GM19467 (cell line): Measurements from ENCODE around the gene CREBZF.
"Not testable (repeated sequence)": the region's sequence is repeated elsewhere in the genome, so short reads cannot be mapped to it uniquely, and the experiment has no call there.

ENCODE experiments used
- ATAC-seq: cut with Tn5 transposase; IDR thresholded peaks from one replicate; pipeline ENCODE4 v1.9.1; 2021; ENCODE audit warnings: mild to moderate bottlenecking, moderate library complexity; ENCODE audit not compliant: unreplicated experiment

Gene CREBZF

GRCh38 chr11:85670949-85671663 is 6.2 kb upstream of the CREBZF start:
- not testable (repeated sequence) for ATAC-seq

DNA sequence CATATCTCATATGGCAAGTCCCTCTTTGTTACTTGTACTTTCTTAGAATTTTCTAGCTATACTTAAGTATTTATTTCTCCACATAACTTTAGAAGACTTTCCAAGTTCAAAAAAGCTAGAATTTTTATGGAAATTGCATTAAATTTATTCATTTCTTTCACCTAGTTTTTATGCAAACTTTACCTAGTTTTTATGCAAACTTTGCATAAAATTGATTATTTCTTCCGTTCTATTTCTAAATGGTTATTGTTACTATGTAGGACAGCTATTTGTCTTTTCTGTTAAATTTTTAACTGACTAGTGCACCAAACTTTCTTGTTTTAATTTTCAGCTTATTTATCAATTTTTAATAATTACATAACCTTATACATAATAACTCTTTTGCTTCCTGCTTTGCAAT is 3.2 kb upstream of the CREBZF start:
- ATAC-seq, result no peak

DNA sequence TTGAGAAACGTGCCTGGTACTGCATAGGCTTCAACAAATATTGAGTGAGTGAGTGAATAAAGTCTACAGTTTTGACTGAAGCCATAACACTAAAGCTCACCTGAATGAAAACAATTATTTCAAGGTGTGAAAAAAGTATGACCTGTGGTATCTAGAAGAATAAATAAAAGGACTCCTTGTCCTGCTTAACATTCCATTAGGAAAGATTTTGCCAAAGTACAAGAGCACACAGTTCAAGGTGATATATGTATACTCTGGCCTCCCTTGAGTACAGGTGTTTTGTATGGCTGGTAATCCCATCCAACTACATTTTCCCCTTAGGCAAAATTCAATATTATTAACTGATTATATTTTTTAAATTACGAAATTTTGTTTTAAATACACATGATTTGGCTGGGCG is 1.8 kb upstream of the CREBZF start:
- ATAC-seq, result no peak

DNA sequence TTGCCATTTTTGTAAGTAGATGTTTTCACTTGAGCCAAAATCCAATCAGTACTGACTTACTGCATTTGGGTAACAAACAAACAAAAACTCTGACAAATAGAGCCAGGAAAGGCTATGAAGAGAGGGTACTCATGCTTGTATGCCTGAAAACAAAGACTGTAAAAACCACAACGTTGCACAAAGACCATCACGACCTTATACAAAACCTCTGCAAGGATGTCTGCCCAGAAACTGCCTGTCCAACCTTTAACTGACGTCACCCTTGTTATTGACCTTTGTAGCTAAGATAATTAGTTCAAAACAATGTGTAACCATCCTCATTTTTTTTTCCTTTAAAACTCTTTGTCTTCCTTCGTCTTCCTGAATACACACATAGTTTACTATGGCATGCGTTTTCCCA is 804 bp upstream of the CREBZF start:
- no peak for ATAC-seq

DNA sequence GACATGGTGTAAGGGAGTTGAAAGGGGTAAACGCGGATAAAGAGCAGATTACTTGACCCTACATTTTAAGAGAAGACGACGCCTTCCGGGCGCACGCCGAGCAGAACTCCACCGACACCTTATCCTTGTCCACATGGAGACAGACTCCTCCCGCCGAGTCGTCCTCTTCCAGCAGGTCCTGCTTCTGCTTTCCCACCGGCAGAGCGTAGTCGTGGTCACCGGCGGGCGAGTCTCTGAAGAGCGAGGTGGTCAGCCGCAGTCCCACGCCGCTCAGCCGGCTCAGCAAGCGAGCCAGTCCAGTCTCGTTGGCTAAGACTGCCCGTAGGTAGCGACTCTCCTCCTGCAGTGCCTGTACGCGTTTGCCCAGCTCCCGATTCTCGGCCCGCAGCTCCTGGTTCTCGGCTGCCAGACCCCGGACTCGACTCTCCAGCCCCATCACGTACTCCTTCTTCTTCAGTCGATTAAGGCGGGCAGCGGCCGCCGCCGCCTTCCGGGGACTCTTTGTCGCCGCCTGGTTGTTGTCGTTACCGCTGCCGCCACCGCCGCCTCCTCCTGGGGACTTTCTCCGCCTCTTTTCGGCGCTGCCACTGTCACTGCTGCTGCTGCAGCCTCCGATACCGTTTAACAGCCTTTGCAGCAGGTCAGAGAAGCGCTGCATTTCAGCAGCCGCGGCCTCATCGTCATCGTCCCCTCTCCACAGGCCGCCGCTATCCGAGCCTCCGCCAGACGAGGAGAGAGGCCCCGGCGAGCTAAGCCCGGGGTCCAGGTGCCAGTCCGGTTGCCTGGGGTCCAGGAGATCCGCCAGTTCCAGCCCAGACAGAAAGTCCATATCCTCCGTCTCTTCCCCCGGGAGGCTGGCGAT is 945 bp downstream of the CREBZF start:
- peak; percentile 66 for ATAC-seq

DNA sequence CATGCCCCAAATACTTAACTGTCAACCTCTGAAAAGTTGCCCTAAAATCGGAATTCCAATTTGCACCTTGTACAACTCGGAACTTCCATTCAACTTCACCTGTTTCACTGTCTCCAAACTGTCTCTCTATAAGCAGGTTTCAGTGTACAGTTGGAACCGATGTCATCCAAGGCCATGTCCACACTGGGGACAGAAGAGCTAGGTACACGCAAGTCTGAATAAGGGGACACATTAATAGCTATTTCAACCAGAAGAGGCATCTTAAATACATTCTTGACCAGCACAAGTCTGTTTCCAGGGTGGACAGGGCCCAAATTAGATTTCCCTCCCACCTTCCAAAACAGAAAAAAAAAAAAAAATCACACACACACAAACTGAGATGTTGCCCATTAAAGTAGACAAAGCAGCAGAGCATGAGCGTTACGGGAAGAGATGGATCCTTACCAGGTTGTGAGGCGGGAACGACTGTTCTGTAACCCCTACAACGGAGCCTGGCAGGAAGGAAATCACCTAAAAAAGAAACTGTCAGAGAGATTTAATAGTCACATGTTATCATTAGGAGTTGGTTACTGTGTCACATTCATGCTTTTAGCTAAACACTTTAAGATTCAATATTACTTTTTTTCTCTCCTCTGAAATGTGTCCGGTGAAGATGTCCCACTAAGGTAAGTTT is 1.7 kb downstream of the CREBZF start:
- no peak for ATAC-seq

DNA sequence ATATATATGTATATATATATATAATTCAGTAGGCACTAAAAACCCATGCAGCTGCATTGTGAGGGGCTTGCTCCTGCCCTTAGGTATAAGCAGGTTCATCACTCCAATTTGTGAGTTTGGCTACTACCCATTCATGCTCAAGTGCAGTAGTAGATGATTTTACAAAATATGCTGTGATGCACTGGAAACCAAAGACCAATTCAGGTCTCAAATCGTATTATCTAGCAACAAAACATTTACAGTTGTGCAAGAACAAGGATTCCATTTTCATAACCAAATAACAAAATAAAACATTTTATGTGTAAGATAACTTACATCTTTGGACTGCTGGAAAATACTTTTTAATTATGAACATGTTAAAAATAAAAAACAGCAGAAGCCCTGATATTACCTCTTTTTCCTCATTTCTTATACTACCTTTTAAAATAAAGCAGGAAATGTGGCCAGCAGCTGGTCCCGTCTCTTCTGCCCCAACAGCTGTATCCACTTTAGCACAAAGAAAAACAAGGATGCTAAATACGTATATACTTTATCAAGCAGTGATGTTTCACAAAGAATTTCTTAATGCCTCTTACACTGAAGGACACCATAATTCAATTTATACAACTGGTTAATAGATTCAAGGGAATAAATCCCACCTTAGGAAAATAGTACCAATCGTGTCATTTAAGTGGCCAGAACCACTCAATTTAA is 2.8 kb downstream of the CREBZF start:
- no peak for ATAC-seq

GRCh38 chr11:85658180-85658579 is 6.7 kb downstream of the CREBZF start:
- ATAC-seq, result no peak

- no peak for ATAC-seq
Observed at GRCh38 chr11:85656777-85657176, 8.2 kb downstream of the CREBZF start.

- not testable (repeated sequence) for ATAC-seq
Observed at GRCh38 chr11:85654343-85654742, 10.6 kb downstream of the CREBZF start.

GRCh38 chr11:85652786-85653447 is 12.0 kb downstream of the CREBZF start:
- ATAC-seq, result no peak

DNA sequence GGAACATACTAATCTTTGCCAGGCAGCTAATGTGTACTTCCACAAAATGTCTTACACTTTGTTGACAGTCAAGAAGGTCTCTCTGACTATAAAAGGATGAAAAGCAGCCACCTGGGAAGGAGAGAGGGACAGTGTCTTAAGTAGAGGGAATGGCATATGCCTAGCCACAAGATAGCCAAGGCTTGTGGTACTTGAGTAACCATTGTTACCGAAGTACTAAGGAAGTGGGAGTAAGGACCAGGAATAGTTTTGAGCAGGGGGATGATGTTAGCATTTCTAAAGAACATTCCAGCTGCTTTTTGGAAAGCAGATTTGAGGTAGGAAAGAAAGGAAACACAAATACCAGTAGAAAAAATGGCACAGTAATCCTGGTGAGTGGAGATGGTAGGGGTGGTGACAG is 13.8 kb downstream of the CREBZF start:
- ATAC-seq, result no peak

DNA sequence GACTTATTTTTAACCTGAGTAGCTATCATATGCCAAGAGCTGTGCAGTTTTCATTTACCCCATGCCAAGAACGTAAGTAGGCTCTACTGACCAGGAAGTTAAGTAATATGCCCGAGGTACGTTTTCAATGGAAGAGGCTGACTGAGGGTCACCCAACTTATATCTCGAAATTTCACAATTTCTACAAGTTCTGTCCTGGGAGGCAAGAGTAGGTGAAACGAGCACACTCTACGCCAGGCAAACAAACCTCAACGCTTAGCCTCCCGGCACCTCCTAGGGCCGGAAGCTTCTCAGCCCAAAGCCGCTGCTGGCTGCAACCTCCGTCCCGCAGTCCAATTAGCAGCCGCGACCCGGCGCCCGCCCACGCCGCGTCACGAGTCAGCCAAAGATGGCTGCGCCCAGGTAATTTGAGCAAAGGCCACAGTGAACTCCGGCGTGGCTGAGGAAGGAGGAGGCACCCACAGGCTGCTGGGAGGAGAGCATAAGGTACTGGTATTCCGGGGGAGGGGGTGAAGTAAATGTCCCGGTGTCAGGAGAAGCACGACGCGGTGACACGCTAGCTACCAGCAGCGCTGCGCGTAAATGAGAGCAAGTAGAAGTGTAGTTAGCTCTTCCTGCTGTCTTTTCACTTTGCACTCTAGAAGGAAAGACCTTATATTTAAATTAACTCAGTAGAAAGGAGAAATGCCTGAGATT is 17.2 kb downstream of the CREBZF start, which contains the start of gene TMEM126A:
Gene TMEM126A, plus strand, starts transcription at position 364 of the 696 bp plus-strand sequence. CDS start 2,289 bp downstream, outside the sequence.
- peak; percentile 100 for ATAC-seq

- no peak for ATAC-seq
Observed at GRCh38 chr11:85647078-85647477, 17.9 kb downstream of the CREBZF start.

- no peak for ATAC-seq
Observed at GRCh38 chr11:85643191-85643614, 21.7 kb downstream of the CREBZF start.

DNA sequence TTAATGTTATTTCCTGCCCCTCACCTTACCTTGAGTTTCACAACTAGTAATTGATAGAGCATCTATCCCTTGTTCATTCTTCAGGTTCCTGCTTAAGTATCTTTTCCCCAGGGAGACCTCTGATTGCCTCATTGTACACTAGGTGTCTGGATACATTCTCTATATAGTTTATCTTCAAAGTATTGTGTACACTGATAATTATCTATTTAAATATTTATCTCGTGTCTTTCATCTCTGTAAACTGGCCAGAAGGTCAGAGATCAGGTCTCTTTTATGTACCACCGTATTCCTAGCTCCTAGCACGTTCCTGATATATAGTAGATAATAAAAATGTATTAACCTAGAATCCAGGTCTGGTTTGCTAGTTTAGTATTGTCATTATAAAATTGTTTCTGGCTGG is 30.2 kb downstream of the CREBZF start:
- ATAC-seq, result no peak

GRCh38 chr11:85628771-85629341 is 36.1 kb downstream of the CREBZF start:
- peak; percentile 10 for ATAC-seq

DNA sequence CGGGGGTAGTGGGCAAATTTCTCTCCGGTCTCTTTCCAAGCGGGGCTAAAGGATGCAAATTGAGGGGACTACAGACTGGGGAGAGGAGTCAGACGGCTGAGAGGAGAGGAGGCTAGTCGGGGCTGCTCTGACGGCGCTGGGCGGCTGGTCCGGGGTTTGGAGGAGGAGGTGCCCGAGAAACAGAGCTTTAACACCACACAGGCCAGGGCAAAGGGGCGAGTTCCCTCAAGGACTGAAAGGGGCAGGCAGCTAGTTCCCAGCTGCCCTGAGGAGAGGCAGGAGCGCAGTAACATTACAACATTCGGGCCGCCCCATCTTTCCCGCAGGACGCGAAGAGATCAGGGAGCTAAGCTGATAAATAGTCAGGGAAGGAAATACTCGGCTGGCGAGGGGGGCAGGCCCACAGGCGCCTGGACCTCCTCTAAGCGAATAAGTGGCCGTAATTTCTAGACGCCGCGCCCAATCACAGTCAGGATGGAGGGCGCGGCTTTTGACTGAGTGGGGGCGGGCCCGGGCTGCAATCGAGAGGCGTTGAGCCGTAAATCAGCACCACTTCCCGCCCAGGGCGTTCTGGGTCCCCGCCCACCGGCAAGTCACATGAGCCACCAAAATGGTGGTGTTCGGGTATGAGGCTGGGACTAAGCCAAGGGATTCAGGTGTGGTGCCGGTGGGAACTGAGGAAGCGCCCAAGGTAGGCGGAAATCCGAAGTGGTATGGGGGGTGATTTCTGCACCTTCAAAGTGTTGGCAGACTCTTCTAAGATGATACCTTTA is 36.7 kb downstream of the CREBZF start, which contains the start of gene TMEM126B:
Gene TMEM126B, plus strand, starts transcription at position 596 of the 773 bp plus-strand sequence. Its CDS starts 15 bp downstream, at position 611.
- ATAC-seq, result peak; percentile 99
